IPS DF 4.7 (cell line): ENCODE data around the gene PPP2R5D.

Source experiments
- DNase-seq: peaks from one replicate; pipeline ENCODE4 v3.0.0-alpha.2; 2013; ENCODE audit warnings: low spot score; ENCODE audit errors: extremely low read depth

PPP2R5D gene

GRCh38 chr6:42963179-42963854, 21.1 kb upstream of the PPP2R5D start:
- no peak for DNase-seq

GRCh38 chr6:42963855-42964605, 20.3 kb upstream of the PPP2R5D start:
- DNase-seq: no peak

- no peak for DNase-seq
Observed at GRCh38 chr6:42966571-42966970, 17.8 kb upstream of the PPP2R5D start.

- DNase-seq: no peak
Observed at GRCh38 chr6:42967228-42967627, 17.1 kb upstream of the PPP2R5D start.

- DNase-seq: no peak
Observed at GRCh38 chr6:42968126-42968701, 16.2 kb upstream of the PPP2R5D start.

- DNase-seq: no peak
Observed at GRCh38 chr6:42968783-42969182, 15.6 kb upstream of the PPP2R5D start.

GRCh38 chr6:42969431-42969830, 14.9 kb upstream of the PPP2R5D start:
- no peak for DNase-seq

- no peak for DNase-seq
Observed at GRCh38 chr6:42969934-42970333, 14.4 kb upstream of the PPP2R5D start.

GRCh38 chr6:42970871-42971612, 13.3 kb upstream of the PPP2R5D start:
- no peak for DNase-seq

GRCh38 chr6:42971746-42972327, 12.5 kb upstream of the PPP2R5D start:
- no peak for DNase-seq

- DNase-seq: no peak
Observed at GRCh38 chr6:42973926-42974325, 10.4 kb upstream of the PPP2R5D start.

- no peak for DNase-seq
Observed at GRCh38 chr6:42974919-42975505, 9.4 kb upstream of the PPP2R5D start.

GRCh38 chr6:42978487-42978838, 5.9 kb upstream of the PPP2R5D start:
- no peak for DNase-seq

- DNase-seq: peak; percentile 72
Observed at GRCh38 chr6:42978839-42979522, 5.4 kb upstream of the PPP2R5D start, which contains the start of gene PEX6. Gene PEX6 (minus strand): TSS chr6:42979181. CDS start chr6:42979150, 31 bp downstream.

GRCh38 chr6:42979523-42980177, 4.7 kb upstream of the PPP2R5D start:
- DNase-seq: no peak

GRCh38 chr6:42981836-42982235, 2.5 kb upstream of the PPP2R5D start:
- no peak for DNase-seq

GRCh38 chr6:42984924-42985475, 630 bp downstream of the PPP2R5D start:
- no peak for DNase-seq

GRCh38 chr6:42987533-42988451, 3.4 kb downstream of the PPP2R5D start:
- DNase-seq: no peak
